Osteoblast (primary cell): ENCODE measurements around the gene ADPRS. TPM values are rescaled to one million over a fixed set of nuclear protein-coding genes. Genes with fewer than 3 reads are reported as not detected.
A peak's percentile ranks its signal among the peaks of the same experiment; 100 is the strongest.

ENCODE experiments used
- DNase-seq: peaks from one replicate; pipeline ENCODE4 v3.0.0; 2011; ENCODE audit warnings: low spot score, mixed read lengths; ENCODE audit not compliant: insufficient read length; ENCODE audit errors: missing footprints
- H2AFZ ChIP-seq: 2 replicates; pipeline ENCODE4 v1.6.0; 2011; ENCODE audit warnings: mild to moderate bottlenecking, low read length
- H3K27ac ChIP-seq: 2 replicates; pipeline ENCODE4 v1.5.1; 2011; ENCODE audit warnings: mild to moderate bottlenecking, low read depth, low read length, moderate library complexity
- H3K27me3 ChIP-seq: 2 replicates; pipeline ENCODE4 v1.6.0; 2012; ENCODE audit warnings: mild to moderate bottlenecking, control low read depth, inconsistent platforms, low read length, moderate library complexity; ENCODE audit not compliant: insufficient read depth
- H3K36me3 ChIP-seq: 2 replicates; pipeline ENCODE4 v1.5.1; 2011; ENCODE audit warnings: mild to moderate bottlenecking, low read length, control low read depth, moderate library complexity; ENCODE audit not compliant: insufficient read depth
- H3K4me1 ChIP-seq: 2 replicates; pipeline ENCODE4 v1.5.1; 2011; ENCODE audit warnings: mild to moderate bottlenecking, low read length, control low read depth, moderate library complexity; ENCODE audit not compliant: insufficient read depth
- H3K4me2 ChIP-seq: 2 replicates; pipeline ENCODE4 v1.6.0; 2011; ENCODE audit warnings: mild to moderate bottlenecking, low read length; ENCODE audit not compliant: insufficient read depth
- H3K4me3 ChIP-seq: fragments of 200-600 bp; sonication (generic); 3 replicates; pipeline ENCODE4 v1.5.1; 2012; ENCODE audit warnings: mild to moderate bottlenecking, low read length, inconsistent platforms; ENCODE audit not compliant: insufficient read depth
- H3K79me2 ChIP-seq: 2 replicates; pipeline ENCODE4 v1.6.0; 2012; ENCODE audit warnings: mild to moderate bottlenecking, low read length, control low read depth, inconsistent platforms; ENCODE audit not compliant: insufficient read depth
- H3K9me3 ChIP-seq: 2 replicates; pipeline ENCODE4 v1.5.1; 2011; ENCODE audit warnings: low read depth, low read length, control low read depth
- H4K20me1 ChIP-seq: 2 replicates; pipeline ENCODE4 v1.6.0; 2012; ENCODE audit warnings: mild to moderate bottlenecking, low read length, control low read depth; ENCODE audit not compliant: insufficient read depth
- CTCF ChIP-seq: IDR thresholded peaks from 2 replicates; pipeline ENCODE4 v1.5.1; 2011; ENCODE audit warnings: mild to moderate bottlenecking, low read depth, low read length, moderate library complexity; ENCODE audit errors: extremely low read depth
- total RNA-seq: library from RNA; depleted of rRNA; stranded (reverse); fragments of >200 nt; gene quantifications from 2 replicates; pipeline ENCODE4 v1.2.3, GENCODE V29; 2012

The ADPRS gene
- total RNA-seq, 1 donor, result 24.2 TPM

- Histone ChIP-seq H2AFZ (peak overlapping the region; percentile 94), H3K27ac (no peak overlapping the region), H3K79me2 (peaks cover 35% of the 10 kb centered on the region), H3K4me3 (no peak overlapping the region), H3K4me2 (peak overlapping the region; percentile 94), H3K27me3 (no peaks in the 10 kb centered on the region), H3K36me3 (peaks cover 16% of the 10 kb centered on the region), H3K9me3 (no peaks in the 10 kb centered on the region), H4K20me1 (peaks cover 5% of the 10 kb centered on the region), H3K4me1 (peaks cover 17% of the 10 kb centered on the region)
- DNase-seq, result peak; percentile 71
- TF ChIP-seq CTCF, result no peak
These were observed 1.2 kb upstream of the ADPRS start for GRCh38 chr1:36087233-36088123.

GRCh38 chr1:36088265-36088576, 471 bp upstream of the ADPRS start:
- Histone ChIP-seq H4K20me1 (peaks cover 5% of the 10 kb centered on the region), H3K36me3 (peaks cover 23% of the 10 kb centered on the region), H3K4me1 (peaks cover 17% of the 10 kb centered on the region), H3K79me2 (peaks cover 39% of the 10 kb centered on the region), H3K27me3 (no peaks in the 10 kb centered on the region), H2AFZ (peak overlapping the region; percentile 94), H3K4me3 (peak overlapping the region; percentile 92), H3K9me3 (no peaks in the 10 kb centered on the region), H3K27ac (peak overlapping the region; percentile 28), H3K4me2 (peak overlapping the region; percentile 94)
- TF ChIP-seq CTCF, result no peak
- no peak for DNase-seq

- Histone ChIP-seq H3K4me1 (peaks cover 13% of the 10 kb centered on the region), H3K27me3 (no peaks in the 10 kb centered on the region), H3K27ac (peak overlapping the region; percentile 82), H3K79me2 (peaks cover 41% of the 10 kb centered on the region), H3K36me3 (peaks cover 36% of the 10 kb centered on the region), H2AFZ (peak overlapping the region; percentile 94), H3K4me2 (peak overlapping the region; percentile 94), H3K9me3 (no peaks in the 10 kb centered on the region), H3K4me3 (peak overlapping the region; percentile 92), H4K20me1 (peaks cover 10% of the 10 kb centered on the region)
- TF ChIP-seq CTCF, result no peak
- DNase-seq, result peak; percentile 88
These were observed 865 bp downstream of the ADPRS start for GRCh38 chr1:36089393-36090121.

GRCh38 chr1:36091141-36091540, 2.4 kb downstream of the ADPRS start:
- H3K36me3 ChIP-seq, result peaks cover 44% of the 10 kb centered on the region
- no peak overlapping the region for H3K4me3 ChIP-seq
- no peaks in the 10 kb centered on the region for H3K9me3 ChIP-seq
- DNase-seq, result peak; percentile 45
- H3K27ac ChIP-seq, result no peak overlapping the region
- H4K20me1 ChIP-seq, result peaks cover 10% of the 10 kb centered on the region
- H3K79me2 ChIP-seq, result peaks cover 41% of the 10 kb centered on the region
- peaks cover 12% of the 10 kb centered on the region for H3K4me1 ChIP-seq
- H3K4me2 ChIP-seq, result no peak overlapping the region
- TF ChIP-seq CTCF, result no peak
- H3K27me3 ChIP-seq, result no peaks in the 10 kb centered on the region
- no peak overlapping the region for H2AFZ ChIP-seq
